T-helper 2 cell treated with Interferon-gamma antibody and Interleukin-4, amounts not matched to agents 5 μg/mL and 100 μg/mL, for 36 hours (primary cell): ENCODE results near the gene TMEM120A.
"Not testable (repeated sequence)": the region's sequence is repeated elsewhere in the genome, so short reads cannot be mapped to it uniquely, and the experiment has no call there.

ENCODE experiments used
- DNase-seq: peaks from one replicate; pipeline ENCODE4 v3.0.0; 2021; ENCODE audit warnings: low spot score
- H3K27ac Mint-ChIP-seq: one replicate; pipeline ENCODE4 v1.8.0; 2021; ENCODE audit warnings: mild to moderate bottlenecking, mixed read lengths
- H3K27me3 Mint-ChIP-seq: one replicate; pipeline ENCODE4 v1.8.0; 2021; ENCODE audit warnings: low read depth, mixed read lengths
- H3K36me3 Mint-ChIP-seq: one replicate; pipeline ENCODE4 v1.8.0; 2021; ENCODE audit warnings: low read depth, mixed read lengths
- H3K4me1 Mint-ChIP-seq: one replicate; pipeline ENCODE4 v1.8.0; 2021; ENCODE audit warnings: low read depth, mixed read lengths
- H3K4me3 Mint-ChIP-seq: one replicate; pipeline ENCODE4 v1.8.0; 2022; ENCODE audit warnings: mild to moderate bottlenecking, moderate library complexity, mixed read lengths
- H3K9me3 Mint-ChIP-seq: one replicate; pipeline ENCODE4 v1.8.0; 2021; ENCODE audit warnings: mixed read lengths

Gene TMEM120A

GRCh38 chr7:75994388-75995051, at the start of gene TMEM120A:
TSS of gene TMEM120A (minus strand) at chr7:75994595. CDS start at chr7:75994570, 25 bp downstream.
- Mint-ChIP-seq H3K27me3 (no peaks in the 10 kb centered on the region), H3K9me3 (no peaks in the 10 kb centered on the region), H3K4me3 (peak within 1 kb of the TSS; percentile 76), H3K36me3 (peaks cover 18% of the 10 kb centered on the region), H3K4me1 (peaks cover 19% of the 10 kb centered on the region), H3K27ac (peak within 1 kb of the TSS; percentile 67)
- DNase-seq, result peak; percentile 94

GRCh38 chr7:76040126-76040525, 45.7 kb upstream of the TMEM120A start:
- H3K27ac Mint-ChIP-seq, result no peak overlapping the region

GRCh38 chr7:76037310-76037709, 42.9 kb upstream of the TMEM120A start:
- H3K4me3 Mint-ChIP-seq, result no peak overlapping the region
- peaks cover 1% of the 10 kb centered on the region for H3K36me3 Mint-ChIP-seq
- H3K27me3 Mint-ChIP-seq, result no peaks in the 10 kb centered on the region
- H3K4me1 Mint-ChIP-seq, result peaks cover 13% of the 10 kb centered on the region
- H3K27ac Mint-ChIP-seq, result no peak overlapping the region
- DNase-seq, result no peak
- no peaks in the 10 kb centered on the region for H3K9me3 Mint-ChIP-seq

More at GRCh38 chr7:76040126-76040525, 45.7 kb upstream of the TMEM120A start:
- no peak for DNase-seq
- Mint-ChIP-seq H3K36me3 (peaks cover 7% of the 10 kb centered on the region), H3K9me3 (no peaks in the 10 kb centered on the region), H3K4me1 (peaks cover 8% of the 10 kb centered on the region), H3K4me3 (no peak overlapping the region), H3K27me3 (no peaks in the 10 kb centered on the region)

GRCh38 chr7:76031964-76032363, 37.6 kb upstream of the TMEM120A start:
- no peaks in the 10 kb centered on the region for H3K36me3 Mint-ChIP-seq
- peaks cover 11% of the 10 kb centered on the region for H3K4me1 Mint-ChIP-seq
- no peaks in the 10 kb centered on the region for H3K9me3 Mint-ChIP-seq
- DNase-seq, result no peak
- no peaks in the 10 kb centered on the region for H3K27me3 Mint-ChIP-seq
- no peak overlapping the region for H3K27ac Mint-ChIP-seq
- no peak overlapping the region for H3K4me3 Mint-ChIP-seq

GRCh38 chr7:76029682-76030081, 35.3 kb upstream of the TMEM120A start:
- not testable (repeated sequence) for H3K27me3 Mint-ChIP-seq, H3K36me3 Mint-ChIP-seq, H3K9me3 Mint-ChIP-seq, H3K4me3 Mint-ChIP-seq, H3K27ac Mint-ChIP-seq, DNase-seq
- peaks cover 11% of the 10 kb centered on the region for H3K4me1 Mint-ChIP-seq

- Mint-ChIP-seq H3K27ac (peak overlapping the region; percentile 61), H3K4me1 (peaks cover 20% of the 10 kb centered on the region), H3K4me3 (no peak overlapping the region), H3K9me3 (no peaks in the 10 kb centered on the region), H3K36me3 (peaks cover 31% of the 10 kb centered on the region), H3K27me3 (no peaks in the 10 kb centered on the region)
- DNase-seq, result no peak
Observed at GRCh38 chr7:76023002-76023401, 28.6 kb upstream of the TMEM120A start.

GRCh38 chr7:76022026-76022780, 27.8 kb upstream of the TMEM120A start:
- Mint-ChIP-seq H3K9me3 (no peaks in the 10 kb centered on the region), H3K27ac (no peak overlapping the region), H3K4me1 (peaks cover 20% of the 10 kb centered on the region), H3K27me3 (no peaks in the 10 kb centered on the region), H3K36me3 (peaks cover 35% of the 10 kb centered on the region), H3K4me3 (no peak overlapping the region)
- DNase-seq, result no peak

- H3K36me3 Mint-ChIP-seq, result peaks cover 42% of the 10 kb centered on the region
- H3K4me3 Mint-ChIP-seq, result peak overlapping the region; percentile 62
- DNase-seq, result peak; percentile 58
- no peaks in the 10 kb centered on the region for H3K27me3 Mint-ChIP-seq
- no peaks in the 10 kb centered on the region for H3K9me3 Mint-ChIP-seq
- H3K4me1 Mint-ChIP-seq, result peaks cover 20% of the 10 kb centered on the region
- peak overlapping the region; percentile 65 for H3K27ac Mint-ChIP-seq
Observed at GRCh38 chr7:76020031-76020714, 25.8 kb upstream of the TMEM120A start.

GRCh38 chr7:76018520-76018919, 24.1 kb upstream of the TMEM120A start:
- DNase-seq, H3K9me3 Mint-ChIP-seq, H3K27me3 Mint-ChIP-seq, H3K4me3 Mint-ChIP-seq, H3K27ac Mint-ChIP-seq: not testable (repeated sequence)
- H3K36me3 Mint-ChIP-seq, result peaks cover 44% of the 10 kb centered on the region
- H3K4me1 Mint-ChIP-seq, result peaks cover 20% of the 10 kb centered on the region

- H3K9me3 Mint-ChIP-seq, result no peaks in the 10 kb centered on the region
- peaks cover 13% of the 10 kb centered on the region for H3K4me1 Mint-ChIP-seq
- H3K27ac Mint-ChIP-seq, result no peak overlapping the region
- DNase-seq, result no peak
- H3K27me3 Mint-ChIP-seq, result no peaks in the 10 kb centered on the region
- no peak overlapping the region for H3K4me3 Mint-ChIP-seq
- H3K36me3 Mint-ChIP-seq, result peaks cover 41% of the 10 kb centered on the region
Observed at GRCh38 chr7:76016191-76016947, 22.0 kb upstream of the TMEM120A start.

- no peaks in the 10 kb centered on the region for H3K27me3 Mint-ChIP-seq
- H3K27ac Mint-ChIP-seq, result no peak overlapping the region
- no peaks in the 10 kb centered on the region for H3K9me3 Mint-ChIP-seq
- peaks cover 33% of the 10 kb centered on the region for H3K36me3 Mint-ChIP-seq
- no peak overlapping the region for H3K4me3 Mint-ChIP-seq
- peaks cover 25% of the 10 kb centered on the region for H3K4me1 Mint-ChIP-seq
- no peak for DNase-seq
Observed at GRCh38 chr7:76011442-76011861, 17.1 kb upstream of the TMEM120A start.

- DNase-seq, result no peak
- Mint-ChIP-seq H3K27me3 (no peaks in the 10 kb centered on the region), H3K9me3 (no peaks in the 10 kb centered on the region), H3K36me3 (peaks cover 31% of the 10 kb centered on the region), H3K4me1 (peaks cover 25% of the 10 kb centered on the region), H3K27ac (peak overlapping the region; percentile 92), H3K4me3 (peak overlapping the region; percentile 76)
Observed at GRCh38 chr7:76009672-76010600, 15.5 kb upstream of the TMEM120A start.
